GM10847 (cell line): ENCODE data around the gene PPP2R2C.

Experiments used
- POLR2A ChIP-seq: IDR thresholded peaks from 2 replicates; pipeline ENCODE4 v1.6.1; 2011; ENCODE audit not compliant: insufficient read length; ENCODE audit errors: extremely low read depth

PPP2R2C gene

DNA sequence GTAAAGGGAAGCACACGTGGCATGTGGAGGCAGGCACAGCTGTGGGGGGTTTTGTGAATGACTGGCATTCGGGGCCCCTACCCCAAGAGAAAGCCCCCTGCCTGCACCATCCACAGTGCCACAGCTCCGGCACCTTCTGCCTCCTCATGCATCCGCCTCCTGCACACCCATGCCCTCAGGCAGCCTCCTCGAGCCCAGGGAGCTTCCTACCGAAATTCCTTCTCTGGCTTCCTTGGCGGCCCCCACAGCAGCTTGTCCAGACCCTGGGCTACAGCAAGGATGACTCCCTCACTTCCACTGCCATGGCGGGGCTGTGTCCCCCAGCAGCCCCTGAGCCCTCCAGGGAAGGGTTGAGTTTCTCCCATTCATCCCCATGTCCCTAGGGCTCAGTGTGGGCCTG lies 102.9 kb downstream of the PPP2R2C start:
- no peak for TF ChIP-seq POLR2A

- no peak for TF ChIP-seq POLR2A
These were observed 103.4 kb downstream of the PPP2R2C start for GRCh38 chr4:6369035-6369434.

DNA sequence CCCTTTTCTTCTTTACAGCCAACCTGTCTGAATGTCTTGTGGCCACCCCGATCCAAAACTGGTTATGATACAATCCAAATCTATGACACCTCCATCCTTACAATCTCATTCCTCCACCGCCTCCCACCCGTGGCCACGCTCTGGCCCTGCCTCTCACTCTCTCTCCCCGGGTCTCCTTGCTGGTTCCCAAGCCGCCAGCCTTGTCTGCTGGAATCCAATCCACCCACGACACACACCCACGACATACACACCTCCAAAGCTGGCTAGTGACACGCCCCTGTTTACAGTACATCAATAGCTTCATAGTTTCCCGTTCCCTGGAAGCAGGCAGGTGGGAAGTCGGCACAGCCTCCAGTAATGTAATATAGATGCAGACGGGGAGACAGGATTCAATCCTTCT lies 103.8 kb downstream of the PPP2R2C start:
- TF ChIP-seq POLR2A: no peak

DNA sequence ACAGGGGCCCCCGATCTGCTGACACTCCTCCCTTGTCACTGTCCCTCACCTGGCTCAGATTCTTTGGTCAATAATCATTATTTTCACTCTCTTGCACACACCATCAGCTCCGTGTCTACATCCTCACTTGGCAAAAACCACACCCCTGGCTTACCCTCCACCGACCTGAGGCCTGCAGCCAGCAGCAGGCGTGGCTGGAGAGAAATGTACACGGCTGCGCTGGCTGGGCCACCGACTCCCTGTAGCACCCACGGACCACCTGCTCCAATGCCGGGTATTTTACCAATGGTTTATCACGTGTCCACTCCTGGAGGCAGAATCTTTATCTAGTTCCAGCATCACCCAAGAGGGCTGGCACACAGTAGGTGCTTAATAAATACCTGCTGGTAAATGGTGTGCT lies 104.3 kb downstream of the PPP2R2C start:
- no peak for TF ChIP-seq POLR2A

- no peak for TF ChIP-seq POLR2A
These were observed 105.0 kb downstream of the PPP2R2C start for GRCh38 chr4:6367371-6367851.

DNA sequence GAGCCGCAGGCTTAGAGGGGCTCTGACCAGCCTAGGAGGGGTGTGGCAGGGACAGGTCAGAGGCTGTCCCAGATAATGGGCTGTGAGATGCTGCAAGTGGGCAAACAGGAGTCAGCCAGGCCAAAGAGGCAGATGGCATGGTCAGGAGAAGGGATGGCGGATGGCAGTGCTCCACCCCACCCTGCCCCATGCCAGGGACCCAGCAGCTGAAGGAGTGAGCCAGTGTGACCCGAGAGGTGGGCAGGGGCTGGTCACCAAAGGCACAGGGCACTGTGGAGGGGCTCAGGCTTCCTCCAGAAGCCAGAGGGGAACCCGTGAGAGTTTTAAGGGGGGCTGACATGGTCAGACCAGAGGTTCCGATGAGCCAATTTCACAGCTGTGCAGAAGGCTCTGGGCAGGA lies 105.8 kb downstream of the PPP2R2C start:
- no peak for TF ChIP-seq POLR2A

DNA sequence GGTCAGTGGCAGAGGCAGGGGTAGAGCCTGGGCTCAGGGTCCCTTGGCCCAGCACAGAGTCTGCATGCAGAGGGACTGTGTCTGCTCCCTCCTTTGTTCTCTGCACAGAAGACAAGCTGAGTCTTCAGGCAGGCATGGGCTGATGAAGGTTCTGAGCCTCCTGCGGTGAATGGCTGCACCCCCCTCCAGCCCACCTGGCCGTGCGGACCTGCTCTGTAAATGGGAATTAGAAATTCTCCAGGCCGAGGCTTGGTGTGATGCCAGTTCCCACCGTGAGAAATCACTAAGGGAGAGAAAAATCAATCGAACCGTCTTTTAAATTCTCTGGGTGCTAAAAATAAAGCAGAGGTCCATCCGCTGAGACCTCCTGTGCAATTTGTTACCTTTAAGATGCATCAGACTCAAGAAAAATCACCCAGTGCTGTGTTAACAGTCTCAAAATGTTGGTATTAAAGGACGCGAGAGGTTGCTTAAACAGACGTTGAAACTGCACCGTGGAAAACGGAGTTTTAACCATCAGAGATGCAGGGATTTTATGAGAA lies 106.8 kb downstream of the PPP2R2C start:
- TF ChIP-seq POLR2A: no peak

DNA sequence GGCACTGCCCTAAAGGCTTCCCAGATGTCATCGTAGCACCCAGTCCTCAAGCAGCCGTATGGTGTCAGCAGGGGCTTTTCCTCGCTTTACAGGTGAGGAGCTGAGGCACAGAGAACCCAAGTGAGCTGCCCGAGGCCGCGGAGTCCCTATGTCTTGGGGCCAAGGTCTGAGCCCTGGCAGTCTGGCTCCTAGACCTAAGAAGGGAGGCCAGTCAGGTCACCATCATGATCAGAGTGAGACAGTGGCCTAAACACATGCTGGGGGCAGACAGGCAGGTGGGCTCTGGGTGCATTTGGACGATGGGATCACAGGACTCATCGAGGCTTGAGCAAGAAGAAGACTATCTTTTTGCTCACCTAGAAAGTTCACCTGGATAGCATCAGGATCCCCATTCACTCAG lies 107.8 kb downstream of the PPP2R2C start:
- no peak for TF ChIP-seq POLR2A

DNA sequence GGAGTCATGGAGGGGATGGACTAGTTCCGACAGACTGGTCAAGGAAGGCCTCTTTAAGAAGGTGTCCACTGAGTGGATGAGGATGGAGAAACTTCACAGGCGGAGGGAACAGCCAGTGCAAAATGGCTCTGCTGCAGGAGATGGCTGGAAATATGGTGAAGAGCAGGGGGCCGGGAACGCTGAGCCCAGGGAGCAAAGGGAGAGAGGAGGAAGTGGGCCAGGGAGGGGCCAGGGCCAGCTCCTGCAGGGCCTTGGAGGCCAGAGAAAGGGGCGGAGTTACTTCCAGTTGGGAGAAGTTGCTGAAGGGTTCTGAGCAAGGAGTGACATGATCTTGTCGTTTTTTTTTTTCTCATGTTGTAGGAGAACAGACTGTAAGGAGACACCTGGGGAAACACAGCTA lies 108.3 kb downstream of the PPP2R2C start:
- no peak for TF ChIP-seq POLR2A

GRCh38 chr4:6362896-6363295 lies 109.5 kb downstream of the PPP2R2C start:
- no peak for TF ChIP-seq POLR2A

GRCh38 chr4:6362243-6362885 lies 110.0 kb downstream of the PPP2R2C start:
- TF ChIP-seq POLR2A: no peak

DNA sequence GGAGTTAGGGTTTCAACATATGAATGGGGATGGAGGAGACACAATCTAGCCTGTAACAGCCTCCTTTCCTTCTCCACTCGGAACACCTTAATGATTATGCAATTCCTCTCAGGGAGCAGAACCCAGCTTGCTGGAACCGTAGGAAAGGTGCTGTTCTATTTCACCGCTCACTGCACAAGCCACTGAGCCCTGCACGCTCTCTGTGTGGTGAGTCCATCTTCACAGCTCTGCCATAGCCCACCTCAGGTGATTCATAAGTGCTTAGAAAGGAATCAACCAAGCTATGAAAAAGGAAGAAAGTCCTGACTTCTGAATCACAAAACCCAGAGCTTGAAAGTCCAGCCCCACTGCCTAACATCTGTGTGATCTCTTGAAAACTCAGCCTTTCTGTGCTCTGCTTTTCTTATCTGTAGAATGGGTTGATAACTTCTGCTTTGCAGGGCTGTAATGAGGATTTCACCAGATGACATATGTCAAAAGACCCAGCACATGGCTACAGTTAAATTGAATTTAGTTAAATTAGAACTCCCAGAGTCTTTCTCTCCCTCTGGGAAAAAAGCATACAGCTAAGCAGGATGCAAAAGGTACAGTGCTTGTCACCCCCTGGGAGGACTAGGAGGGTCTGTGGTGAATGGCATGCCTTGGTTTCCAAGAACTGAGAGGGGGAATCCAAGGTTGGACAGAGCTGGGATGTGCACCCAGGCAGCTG lies 111.2 kb downstream of the PPP2R2C start:
- TF ChIP-seq POLR2A: no peak

GRCh38 chr4:6360385-6360784 lies 112.0 kb downstream of the PPP2R2C start:
- no peak for TF ChIP-seq POLR2A

DNA sequence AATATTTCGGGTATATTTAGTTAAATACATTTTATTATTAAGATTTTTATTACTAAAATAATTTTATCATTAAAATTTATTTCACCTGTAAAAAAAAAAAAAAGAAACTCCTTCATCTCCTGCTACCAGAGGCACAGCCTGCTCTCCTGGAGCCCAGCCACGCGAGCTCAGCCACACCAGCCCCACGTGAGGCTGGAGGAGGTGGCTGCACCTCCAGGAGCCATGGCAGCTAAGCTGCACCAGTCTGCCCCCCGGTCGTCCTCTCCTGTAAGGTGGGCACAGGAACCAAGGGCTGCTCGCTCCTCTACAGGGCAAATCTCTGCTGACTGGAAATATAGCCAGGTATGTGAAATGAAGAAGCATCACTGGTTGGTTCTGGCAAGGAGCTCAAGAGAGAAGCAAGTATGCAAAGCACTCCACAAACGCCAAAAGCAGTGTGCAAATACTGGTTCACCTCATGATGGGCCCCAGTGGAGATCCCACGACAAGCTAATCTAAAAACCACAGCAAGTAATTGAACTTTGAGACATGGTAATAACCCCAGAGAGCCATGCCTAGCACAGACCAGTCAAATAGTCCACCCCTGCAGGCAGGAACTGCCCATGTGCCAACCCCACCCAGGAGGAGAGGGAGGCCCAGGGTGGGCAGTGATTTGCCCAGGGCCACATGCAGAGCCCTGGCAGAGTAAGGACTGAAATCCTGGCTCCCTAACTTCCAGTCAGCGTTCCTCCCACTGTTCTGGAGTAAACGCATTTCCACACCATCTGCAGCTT lies 112.7 kb downstream of the PPP2R2C start:
- no peak for TF ChIP-seq POLR2A

- no peak for TF ChIP-seq POLR2A
These were observed 114.9 kb downstream of the PPP2R2C start for GRCh38 chr4:6357476-6357875.
